Endothelial cell of umbilical vein (primary cell): ENCODE data around the gene DMD. TPM values are rescaled to one million over a fixed set of nuclear protein-coding genes. Genes with fewer than 3 reads are reported as not detected.

Experiments
- BruUV-seq: library from RNA; stranded (reverse); fragments of 400-500 nt; replicated peaks from 2 replicates; lab custom pipeline; 2021; lab: Mats Ljungman, UMichigan
- CTCF ChIA-PET: fragments of 300-600, 350-600 bp; sonication (Branson Sonifier 250); formaldehyde crosslinking; loops from one replicate; lab custom pipeline; 2021; ENCODE audit warnings: antibody characterized with exemption, inconsistent platforms; lab: Charles Lee
- POLR2A ChIA-PET: fragments of 300-600, 350-600 bp; sonication (Branson Sonifier 250); formaldehyde crosslinking; loops from one replicate; lab custom pipeline; 2021; ENCODE audit warnings: antibody characterized with exemption, inconsistent platforms; lab: Charles Lee
- DNase-seq: peaks from one replicate; pipeline ENCODE4 v3.0.0-alpha.2; 2011; ENCODE audit warnings: low read depth, low spot score
- FAIRE-seq: peaks from 2 replicates; lab custom pipeline; 2011; peaks lifted over from hg19 to GRCh38; lab: Jason Lieb, UNC
- H2AFZ ChIP-seq: 2 replicates; pipeline ENCODE4 v1.6.0; 2012; ENCODE audit warnings: low read depth, low read length, control low read depth, inconsistent platforms
- H3K27ac ChIP-seq: 2 replicates; pipeline ENCODE4 v1.5.1; 2011; ENCODE audit warnings: low read depth, mild to moderate bottlenecking, control low read depth, low read length, moderate library complexity; ENCODE audit not compliant: insufficient read depth
- H3K27me3 ChIP-seq, 2 experiments: 2 replicates each; pipeline versions ENCODE4 v1.6.0 to v1.6.1; 2011; ENCODE audit warnings: low read length in 2 of 2, mixed read lengths in 1 of 2; ENCODE audit not compliant: control insufficient read depth in 2 of 2, insufficient read depth in 2 of 2
- H3K36me3 ChIP-seq, 2 experiments: 2 replicates in 1 of 2; 3 replicates in 1 of 2; pipeline ENCODE4 v1.5.1; 2011; ENCODE audit warnings: low read length in 2 of 2, mild to moderate bottlenecking in 1 of 2, moderate library complexity in 1 of 2; ENCODE audit not compliant: control insufficient read depth in 2 of 2, insufficient read depth in 2 of 2; ENCODE audit errors: extremely low read depth in 1 of 2
- H3K4me1 ChIP-seq: 3 replicates; pipeline ENCODE4 v1.5.1; 2011; ENCODE audit warnings: mild to moderate bottlenecking, low read length; ENCODE audit not compliant: control insufficient read depth, insufficient read depth; ENCODE audit errors: extremely low read depth
- H3K4me2 ChIP-seq: 2 replicates; pipeline ENCODE4 v1.6.1; 2011; ENCODE audit warnings: low read length, control low read depth, mixed read lengths; ENCODE audit not compliant: insufficient read depth
- H3K4me3 ChIP-seq, 3 experiments: fragments of 200-600 bp in 1 of 3; sonication (generic), shearing (Covaris generic) in 1 of 3; replicated peaks in 1 of 3; 2 replicates each; pipeline ENCODE4 v1.5.1; 2011 to 2016; ENCODE audit warnings: control low read depth in 3 of 3, low read length in 3 of 3, mild to moderate bottlenecking in 2 of 3, inconsistent platforms in 1 of 3, low read depth in 1 of 3, moderate library complexity in 1 of 3; ENCODE audit not compliant: insufficient read depth in 1 of 3
- H3K79me2 ChIP-seq: 2 replicates; pipeline ENCODE4 v1.6.0; 2012; ENCODE audit warnings: low read length, inconsistent platforms; ENCODE audit not compliant: control insufficient read depth, insufficient read depth
- H3K9ac ChIP-seq: replicated peaks from 2 replicates; pipeline ENCODE3; 2011; ENCODE audit warnings: low read length, control low read depth; ENCODE audit not compliant: insufficient read depth; ENCODE audit errors: extremely low read depth
- H3K9me1 ChIP-seq: replicated peaks from 3 replicates; pipeline ENCODE4 v1.6.0; 2011; ENCODE audit warnings: mild to moderate bottlenecking, low read length; ENCODE audit not compliant: control insufficient read depth, insufficient read depth; ENCODE audit errors: extremely low read depth
- H3K9me3 ChIP-seq: replicated peaks from 2 replicates; pipeline ENCODE4 v1.5.1; 2012; ENCODE audit warnings: low read length, inconsistent platforms; ENCODE audit not compliant: control insufficient read depth, insufficient read depth
- H4K20me1 ChIP-seq: replicated peaks from 2 replicates; pipeline ENCODE3; 2011; ENCODE audit warnings: mild to moderate bottlenecking, low read length; ENCODE audit not compliant: control insufficient read depth, insufficient read depth; ENCODE audit errors: extremely low read depth
- EZH2 ChIP-seq: IDR thresholded peaks from 2 replicates; pipeline ENCODE4 v1.6.1; 2012; ENCODE audit warnings: borderline replicate concordance, low read depth, mild to moderate bottlenecking, moderate library complexity, low read length, inconsistent platforms; ENCODE audit not compliant: severe bottlenecking
- FOS ChIP-seq: IDR thresholded peaks from 2 replicates; pipeline ENCODE4 v1.6.1; 2011; ENCODE audit warnings: mild to moderate bottlenecking, low read length, moderate library complexity, borderline replicate concordance; ENCODE audit not compliant: insufficient read depth
- GATA2 ChIP-seq: IDR thresholded peaks from 2 replicates; pipeline ENCODE4 v1.7.0; 2011; ENCODE audit warnings: low read depth, mild to moderate bottlenecking, moderate library complexity, mixed read lengths, low read length; ENCODE audit not compliant: insufficient read length, insufficient read depth
- JUN ChIP-seq: IDR thresholded peaks from 2 replicates; pipeline ENCODE4 v1.6.1; 2011; ENCODE audit warnings: borderline replicate concordance, low read depth; ENCODE audit not compliant: insufficient read length, insufficient read depth
- MYC ChIP-seq: IDR thresholded peaks from one replicate; pipeline ENCODE4 v1.6.1; 2011; ENCODE audit warnings: mild to moderate bottlenecking, low read depth, low read length
- POLR2A ChIP-seq: IDR thresholded peaks from 2 replicates; pipeline ENCODE4 v1.6.1; 2012; ENCODE audit warnings: low read depth, mild to moderate bottlenecking, control low read depth, low read length
- POLR2AphosphoS5 ChIP-seq: IDR thresholded peaks from 2 replicates; pipeline ENCODE4 v1.6.1; 2012; ENCODE audit warnings: low read depth, mild to moderate bottlenecking, control low read depth, low read length, moderate library complexity; ENCODE audit not compliant: insufficient read depth
- dilution Hi-C: fragments of 300-500 bp; cut with MboI; formaldehyde crosslinking; loops from one replicate; pipeline ENCODE4 v1.15.0; 2019; ENCODE audit warnings: low sequenced_read_pairs; ENCODE audit not compliant: extremely low pct_ligation_motif_present
- intact Hi-C: fragments of 100-400 bp; cut with micrococcal nuclease; formaldehyde crosslinking; loops from one replicate; pipeline ENCODE4 v1.10.0; 2022
- polyA plus RNA-seq, 4 experiments: library from polyadenylated mRNA; depleted of rRNA in 3 of 4; stranded (reverse) in 3 of 4; unstranded in 1 of 4; fragments of >200 nt; gene quantifications; 2 replicates each; pipeline versions ENCODE4 v1.2.1 to v1.2.3, GENCODE V29; 2011 to 2012; ENCODE audit warnings: missing spikeins in 1 of 4
- total RNA-seq: library from RNA; stranded (reverse); gene quantifications from 2 replicates; pipeline ENCODE4 v1.2.3, GENCODE V29; 2021
- TF ChIP-seq, protein P1 (sequence below), 2 donors: IDR thresholded peaks; 1 replicate in 1 of 2; 2 replicates in 1 of 2; pipeline ENCODE4 v1.5.1; 2011; ENCODE audit warnings: low read length in 2 of 2, mild to moderate bottlenecking in 2 of 2, moderate library complexity in 2 of 2, control low read depth in 1 of 2, inconsistent platforms in 1 of 2, low read depth in 1 of 2; ENCODE audit not compliant: insufficient read depth in 1 of 2; ENCODE audit errors: extremely low read depth in 1 of 2
- TF ChIP-seq, protein P2 (sequence below): IDR thresholded peaks from 2 replicates; pipeline ENCODE4 v1.6.1; 2011; ENCODE audit not compliant: insufficient read depth, insufficient read length

Gene DMD
- total and polyA plus RNA-seq, 2 donors (not counting 3 experiments of a cell fraction or from before 2014, with no cell fraction given): 7.3 to 9.0 TPM

DNA sequence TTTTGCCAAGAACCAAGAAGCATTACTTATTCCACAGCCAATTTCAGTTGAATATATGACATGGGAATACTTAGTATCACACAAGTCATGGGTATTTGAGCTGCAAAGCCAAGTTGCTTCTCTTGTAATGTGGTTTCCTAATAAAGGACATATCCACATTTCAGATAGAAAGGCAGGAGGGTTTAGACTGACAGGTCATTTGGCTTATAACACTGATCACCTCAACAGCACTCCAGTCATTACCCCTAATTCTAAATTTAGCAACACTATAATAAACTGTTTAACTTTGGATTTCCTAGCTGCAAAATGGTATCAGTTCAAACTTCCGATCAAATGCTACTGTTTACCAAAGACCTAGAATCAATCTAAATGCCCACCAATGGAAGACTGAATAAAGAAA, 2025.5 kb downstream of the DMD start:
- dilution Hi-C loops: no loop called here
- ChIA-PET CTCF (no interaction called here), POLR2A (no interaction called here)

More for the DNA sequence above, 2025.5 kb downstream of the DMD start:
- Histone ChIP-seq H3K4me1 (no peaks in the 10 kb centered on the region), H3K36me3 (no peaks in the 10 kb centered on the region), H3K9me1 (no peaks in the 10 kb centered on the region), H4K20me1 (no peaks in the 10 kb centered on the region), H3K9ac (no peak overlapping the region), H2AFZ (no peak overlapping the region), H3K79me2 (no peaks in the 10 kb centered on the region), H3K4me2 (no peak overlapping the region), H3K4me3 (no peak overlapping the region), H3K27ac (no peak overlapping the region), H3K27me3 (no peaks in the 10 kb centered on the region), H3K9me3 (no peaks in the 10 kb centered on the region)
- intact Hi-C loops: no loop called here
- FAIRE-seq: peak; percentile 8
- no TSS peak for BruUV-seq
- TF ChIP-seq FOS (no peak), EZH2 (no peak), POLR2A (no peak), POLR2AphosphoS5 (no peak), JUN (no peak), MYC (no peak), GATA2 (no peak)
- TF ChIP-seq, protein P1, sequence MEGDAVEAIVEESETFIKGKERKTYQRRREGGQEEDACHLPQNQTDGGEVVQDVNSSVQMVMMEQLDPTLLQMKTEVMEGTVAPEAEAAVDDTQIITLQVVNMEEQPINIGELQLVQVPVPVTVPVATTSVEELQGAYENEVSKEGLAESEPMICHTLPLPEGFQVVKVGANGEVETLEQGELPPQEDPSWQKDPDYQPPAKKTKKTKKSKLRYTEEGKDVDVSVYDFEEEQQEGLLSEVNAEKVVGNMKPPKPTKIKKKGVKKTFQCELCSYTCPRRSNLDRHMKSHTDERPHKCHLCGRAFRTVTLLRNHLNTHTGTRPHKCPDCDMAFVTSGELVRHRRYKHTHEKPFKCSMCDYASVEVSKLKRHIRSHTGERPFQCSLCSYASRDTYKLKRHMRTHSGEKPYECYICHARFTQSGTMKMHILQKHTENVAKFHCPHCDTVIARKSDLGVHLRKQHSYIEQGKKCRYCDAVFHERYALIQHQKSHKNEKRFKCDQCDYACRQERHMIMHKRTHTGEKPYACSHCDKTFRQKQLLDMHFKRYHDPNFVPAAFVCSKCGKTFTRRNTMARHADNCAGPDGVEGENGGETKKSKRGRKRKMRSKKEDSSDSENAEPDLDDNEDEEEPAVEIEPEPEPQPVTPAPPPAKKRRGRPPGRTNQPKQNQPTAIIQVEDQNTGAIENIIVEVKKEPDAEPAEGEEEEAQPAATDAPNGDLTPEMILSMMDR (IDR thresholded peaks at IDR 0.05; ENCODE audit: extremely low read depth in 1 of 2, insufficient read depth in 1 of 2, low read depth in 1 of 2, low read length in 2 of 2): no peak
- TF ChIP-seq, protein P2, sequence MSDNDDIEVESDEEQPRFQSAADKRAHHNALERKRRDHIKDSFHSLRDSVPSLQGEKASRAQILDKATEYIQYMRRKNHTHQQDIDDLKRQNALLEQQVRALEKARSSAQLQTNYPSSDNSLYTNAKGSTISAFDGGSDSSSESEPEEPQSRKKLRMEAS: no peak
- DNase-seq: no peak
